ENCODE measurements around the gene PATJ. TPM values are rescaled to one million over a fixed set of nuclear protein-coding genes. Genes with fewer than 3 reads are reported as not detected.

PATJ gene
- total RNA-seq, 1 experiment from 2014 or later: 47.3 TPM

DNA sequence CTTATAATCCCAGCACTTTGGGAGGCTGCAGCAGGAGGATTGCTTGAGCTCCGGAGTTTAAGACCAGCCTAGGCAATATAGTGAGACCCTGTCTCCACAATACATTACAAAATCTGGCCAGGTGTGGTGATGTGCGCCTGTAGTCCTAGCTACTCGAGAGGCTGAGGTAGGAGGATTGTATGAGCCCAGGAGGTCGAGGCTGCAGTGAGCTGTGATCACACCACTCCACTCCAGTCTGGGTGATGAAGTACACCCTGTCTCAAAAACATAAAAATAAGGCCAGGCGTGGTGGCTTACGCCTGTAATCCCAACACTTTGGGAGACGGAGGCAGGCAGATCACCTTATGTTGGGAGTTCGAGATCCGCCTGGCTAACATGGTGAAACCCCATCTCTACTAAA, 480.0 kb downstream of the PATJ start:
- Histone ChIP-seq H3K4me1 (ENCODE audit: insufficient read depth, low read length) (no peaks in the 10 kb centered on the region), H2BK15ac (ENCODE audit: low read depth, low read length) (no peak overlapping the region), H3K27me3 (ENCODE audit: insufficient read depth, low read length) (no peaks in the 10 kb centered on the region), H3K14ac (ENCODE audit: insufficient read depth, low read length) (no peak overlapping the region), H3K9ac (ENCODE audit: extremely low read depth, insufficient read length, low read length) (no peak overlapping the region), H3K79me2 (ENCODE audit: insufficient read depth, low read length) (no peaks in the 10 kb centered on the region), H3K27ac (ENCODE audit: insufficient read length, low read depth, low read length) (no peak overlapping the region), H4K91ac (ENCODE audit: insufficient read length, low read depth, low read length) (no peak overlapping the region), H2BK20ac (ENCODE audit: low read depth, low read length, poor library complexity, severe bottlenecking) (no peak overlapping the region), H3K23me2 (ENCODE audit: insufficient read length, low read depth, low read length, poor library complexity, severe bottlenecking) (no peaks in the 10 kb centered on the region), H3K23ac (ENCODE audit: insufficient read length, low read depth, low read length) (no peak overlapping the region), H2AFZ (ENCODE audit: low read length) (no peak overlapping the region), H4K5ac (ENCODE audit: insufficient read length, low read depth, low read length) (no peak overlapping the region), H2BK12ac (ENCODE audit: insufficient read length, low read depth, low read length) (no peak overlapping the region), H3K4ac (ENCODE audit: low read depth, low read length) (no peak overlapping the region), H4K8ac (replicated peaks; ENCODE audit: insufficient read length, low read depth, low read length) (no peak overlapping the region), H3K9me3 (ENCODE audit: control insufficient read depth, low read depth, low read length) (no peaks in the 10 kb centered on the region), H4K20me1 (ENCODE audit: control insufficient read depth, insufficient read depth, insufficient read length) (no peaks in the 10 kb centered on the region), H2BK120ac (ENCODE audit: low read depth, low read length, poor library complexity, severe bottlenecking) (no peak overlapping the region), H3K18ac (ENCODE audit: insufficient read length, low read depth, low read length) (no peak overlapping the region), H2AK5ac (ENCODE audit: insufficient read length, low read length) (no peak overlapping the region), H3K56ac (ENCODE audit: insufficient read length, low read depth, low read length) (no peak overlapping the region), H2BK5ac (ENCODE audit: insufficient read length, low read length) (no peak overlapping the region), H3T11ph (ENCODE audit: low read length) (no peak overlapping the region), H3K4me2 (ENCODE audit: insufficient read depth, insufficient read length, low read length) (no peak overlapping the region), H3K79me1 (ENCODE audit: insufficient read depth, low read depth, low read length, poor library complexity, severe bottlenecking) (no peaks in the 10 kb centered on the region)
- TF ChIP-seq, protein P1, sequence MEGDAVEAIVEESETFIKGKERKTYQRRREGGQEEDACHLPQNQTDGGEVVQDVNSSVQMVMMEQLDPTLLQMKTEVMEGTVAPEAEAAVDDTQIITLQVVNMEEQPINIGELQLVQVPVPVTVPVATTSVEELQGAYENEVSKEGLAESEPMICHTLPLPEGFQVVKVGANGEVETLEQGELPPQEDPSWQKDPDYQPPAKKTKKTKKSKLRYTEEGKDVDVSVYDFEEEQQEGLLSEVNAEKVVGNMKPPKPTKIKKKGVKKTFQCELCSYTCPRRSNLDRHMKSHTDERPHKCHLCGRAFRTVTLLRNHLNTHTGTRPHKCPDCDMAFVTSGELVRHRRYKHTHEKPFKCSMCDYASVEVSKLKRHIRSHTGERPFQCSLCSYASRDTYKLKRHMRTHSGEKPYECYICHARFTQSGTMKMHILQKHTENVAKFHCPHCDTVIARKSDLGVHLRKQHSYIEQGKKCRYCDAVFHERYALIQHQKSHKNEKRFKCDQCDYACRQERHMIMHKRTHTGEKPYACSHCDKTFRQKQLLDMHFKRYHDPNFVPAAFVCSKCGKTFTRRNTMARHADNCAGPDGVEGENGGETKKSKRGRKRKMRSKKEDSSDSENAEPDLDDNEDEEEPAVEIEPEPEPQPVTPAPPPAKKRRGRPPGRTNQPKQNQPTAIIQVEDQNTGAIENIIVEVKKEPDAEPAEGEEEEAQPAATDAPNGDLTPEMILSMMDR (conservative IDR thresholded peaks at IDR 0.05): no peak
- Mint-ChIP-seq H3K27ac (peak overlapping the region in 1 of 3 experiments; percentile 78; a peak in 2 of 7 replicates), H3K4me1 (no peaks in the 10 kb centered on the region), H3K27me3 (ENCODE audit: low read depth) (no peaks in the 10 kb centered on the region), H3K4me3 (peak overlapping the region in 1 of 2 experiments; percentile 32; a peak in 2 of 5 replicates), H3K36me3 (ENCODE audit: insufficient read depth in 1 of 3, low read depth in 3 of 3) (peaks cover 41 to 48% (median 47%) of the 10 kb centered on the region in 3 experiments), H3K9me3 (no peaks in the 10 kb centered on the region)
- WGBS (ENCODE audit: extremely low coverage, insufficient read length, low lambda C conversion rate): no CpG with 5 or more reads among the region's 9 CpGs
- no peak for DNase-seq

Data from H9 (cell line).